GM10248 (cell line): ENCODE measurements around the gene AP1S2.

Source experiments
- CTCF ChIA-PET: fragments of 300-600 bp; sonication (Branson Sonifier 250); formaldehyde crosslinking; extraction: SDS; loops from one replicate; lab custom pipeline; 2021; ENCODE audit warnings: antibody characterized with exemption; lab: Yijun Ruan, JAX
- POLR2A ChIA-PET: fragments of 350-650 bp; sonication (Branson Sonifier 250); formaldehyde crosslinking; extraction: SDS; loops from one replicate; lab custom pipeline; 2020; ENCODE audit warnings: antibody characterized with exemption; lab: Yijun Ruan, JAX
- DNase-seq: peaks from one replicate; pipeline ENCODE4 v3.0.0; 2012; ENCODE audit errors: extremely low spot score
- CTCF ChIP-seq: IDR thresholded peaks from 2 replicates; pipeline ENCODE4 v1.5.1; 2012; ENCODE audit warnings: mild to moderate bottlenecking, low read depth; ENCODE audit errors: extremely low read depth, missing control alignments, control extremely low read depth

AP1S2 gene

GRCh38 chrX:15815779-15816437, 38.7 kb downstream of the AP1S2 start:
- TF ChIP-seq CTCF = peak; percentile 26
- POLR2A ChIA-PET = no interaction called here
- CTCF ChIA-PET = interaction anchor here (0.9 to 1.7 kb wide), 11 partner anchors 9 to 345 kb away, joined by 3 to 5 read pairs (median 3); partner anchors contain the start of gene ZRSR2

GRCh38 chrX:15814771-15815365, 39.7 kb downstream of the AP1S2 start:
- TF ChIP-seq CTCF = no peak
- DNase-seq = no peak
- ChIA-PET CTCF (interaction anchor here (1.1 to 1.7 kb wide), 2 partner anchors 21 to 32 kb away, joined by 3 to 4 read pairs; no protein-coding TSS in a partner anchor), POLR2A (no interaction called here)

More at GRCh38 chrX:15815779-15816437, 38.7 kb downstream of the AP1S2 start:
- DNase-seq = peak; percentile 30

- no peak for TF ChIP-seq CTCF
- ChIA-PET POLR2A (no interaction called here), CTCF (no interaction called here)
- DNase-seq = no peak
Measured at GRCh38 chrX:15813416-15813815, 41.2 kb downstream of the AP1S2 start.

GRCh38 chrX:15812192-15812938, 42.2 kb downstream of the AP1S2 start:
- DNase-seq = no peak
- ChIA-PET POLR2A (no interaction called here), CTCF (no interaction called here)
- TF ChIP-seq CTCF = no peak

GRCh38 chrX:15808254-15808653, 46.4 kb downstream of the AP1S2 start:
- CTCF ChIA-PET = no interaction called here
- DNase-seq = no peak
- POLR2A ChIA-PET = no interaction called here

More at GRCh38 chrX:15808254-15808653, 46.4 kb downstream of the AP1S2 start:
- TF ChIP-seq CTCF = no peak
